SK-N-MC (cell line): Measurements from ENCODE around the gene PSD4.

Experiments
- DNase-seq: peaks from one replicate; pipeline ENCODE4 v3.0.0-alpha.2; 2011; ENCODE audit warnings: low read depth, low spot score
- H3K27ac ChIP-seq: fragments of 200-600 bp; sonication (generic); 2 replicates; pipeline ENCODE4 v1.5.1; 2016; ENCODE audit warnings: mixed run types
- H3K36me3 ChIP-seq: fragments of 200-600 bp; sonication (generic); 2 replicates; pipeline ENCODE4 v1.6.1; 2017; ENCODE audit warnings: antibody characterized with exemption, low read length, mixed read lengths; ENCODE audit not compliant: insufficient read depth
- H3K4me3 ChIP-seq: fragments of 200-600 bp; sonication (generic); 2 replicates; pipeline ENCODE4 v1.5.1; 2016
- H3K9ac ChIP-seq: fragments of 200-600 bp; sonication (generic); 2 replicates; pipeline ENCODE4 v1.8.0; 2017; ENCODE audit warnings: mixed run types, mixed read lengths; ENCODE audit not compliant: insufficient read length
- H3K9me3 ChIP-seq: fragments of 200-600 bp; sonication (generic); 2 replicates; pipeline ENCODE4 v1.6.1; 2017; ENCODE audit warnings: low read depth, mild to moderate bottlenecking, antibody characterized with exemption, low read length, moderate library complexity, mixed read lengths
- EZH2 ChIP-seq: fragments of 200-600 bp; sonication (generic); IDR thresholded peaks from one replicate; pipeline ENCODE4 v1.6.1; 2017; ENCODE audit warnings: antibody characterized with exemption
- FOXP2 ChIP-seq: optimal IDR thresholded peaks from 2 replicates; pipeline ENCODE3; 2011; ENCODE audit warnings: mild to moderate bottlenecking, moderate library complexity; ENCODE audit not compliant: insufficient read depth; ENCODE audit errors: extremely low read length, control extremely low read depth
- POLR2AphosphoS5 ChIP-seq: IDR thresholded peaks from 2 replicates; pipeline ENCODE4 v1.6.1; 2012; ENCODE audit warnings: mild to moderate bottlenecking, low read depth, low read length, borderline replicate concordance

The PSD4 gene

GRCh38 chr2:113207021-113207420 is 33.2 kb downstream of the PSD4 start:
- H3K9me3 ChIP-seq, result no peaks in the 10 kb centered on the region
- no peak overlapping the region for H3K4me3 ChIP-seq
- H3K27ac ChIP-seq, result no peak overlapping the region
- H3K9ac ChIP-seq, result no peak overlapping the region
- TF ChIP-seq FOXP2, result no peak
- no peak for TF ChIP-seq POLR2AphosphoS5
- DNase-seq, result no peak
- no peaks in the 10 kb centered on the region for H3K36me3 ChIP-seq

GRCh38 chr2:113208396-113208795 is 34.6 kb downstream of the PSD4 start:
- Histone ChIP-seq H3K9me3 (no peaks in the 10 kb centered on the region), H3K27ac (no peak overlapping the region), H3K4me3 (no peak overlapping the region), H3K9ac (no peak overlapping the region), H3K36me3 (no peaks in the 10 kb centered on the region)
- TF ChIP-seq EZH2, result no peak
- no peak for TF ChIP-seq POLR2AphosphoS5
- TF ChIP-seq FOXP2, result no peak
- no peak for DNase-seq

- H3K4me3 ChIP-seq, result no peak overlapping the region
Measured at GRCh38 chr2:113209011-113209645, 35.4 kb downstream of the PSD4 start.

GRCh38 chr2:113209646-113210171 is 35.9 kb downstream of the PSD4 start:
- no peak overlapping the region for H3K9ac ChIP-seq
- no peaks in the 10 kb centered on the region for H3K9me3 ChIP-seq
- no peak for DNase-seq
- H3K4me3 ChIP-seq, result no peak overlapping the region
- no peaks in the 10 kb centered on the region for H3K36me3 ChIP-seq
- TF ChIP-seq EZH2 (no peak), FOXP2 (no peak), POLR2AphosphoS5 (no peak)
- no peak overlapping the region for H3K27ac ChIP-seq

More at GRCh38 chr2:113209011-113209645, 35.4 kb downstream of the PSD4 start:
- no peaks in the 10 kb centered on the region for H3K9me3 ChIP-seq
- no peak overlapping the region for H3K27ac ChIP-seq
- no peaks in the 10 kb centered on the region for H3K36me3 ChIP-seq
- no peak for TF ChIP-seq EZH2
- TF ChIP-seq POLR2AphosphoS5, result no peak
- TF ChIP-seq FOXP2, result no peak
- no peak overlapping the region for H3K9ac ChIP-seq
- DNase-seq, result no peak

- Histone ChIP-seq H3K27ac (peak overlapping the region; percentile 83), H3K36me3 (no peaks in the 10 kb centered on the region), H3K9ac (peak overlapping the region; percentile 51), H3K9me3 (no peaks in the 10 kb centered on the region), H3K4me3 (peak overlapping the region; percentile 67)
- no peak for DNase-seq
- TF ChIP-seq POLR2AphosphoS5 (no peak), EZH2 (no peak), FOXP2 (no peak)
Measured at GRCh38 chr2:113211226-113212105, 37.7 kb downstream of the PSD4 start.

GRCh38 chr2:113212245-113213060 is 38.7 kb downstream of the PSD4 start:
- no peak for DNase-seq
- Histone ChIP-seq H3K9ac (peak overlapping the region; percentile 51), H3K36me3 (no peaks in the 10 kb centered on the region), H3K27ac (peak overlapping the region; percentile 83), H3K4me3 (peak overlapping the region; percentile 67), H3K9me3 (no peaks in the 10 kb centered on the region)
- no peak for TF ChIP-seq EZH2
- TF ChIP-seq POLR2AphosphoS5, result no peak

GRCh38 chr2:113213061-113213930 is 39.5 kb downstream of the PSD4 start:
- Histone ChIP-seq H3K36me3 (no peaks in the 10 kb centered on the region), H3K27ac (no peak overlapping the region), H3K4me3 (no peak overlapping the region), H3K9me3 (no peaks in the 10 kb centered on the region), H3K9ac (no peak overlapping the region)
- DNase-seq, result no peak
- TF ChIP-seq POLR2AphosphoS5 (no peak), EZH2 (no peak), FOXP2 (no peak)

- Histone ChIP-seq H3K9me3 (no peaks in the 10 kb centered on the region), H3K4me3 (no peak overlapping the region), H3K27ac (no peak overlapping the region), H3K36me3 (no peaks in the 10 kb centered on the region), H3K9ac (no peak overlapping the region)
- no peak for TF ChIP-seq EZH2
- no peak for TF ChIP-seq POLR2AphosphoS5
- TF ChIP-seq FOXP2, result no peak
- DNase-seq, result no peak
Measured at GRCh38 chr2:113214141-113214540, 40.4 kb downstream of the PSD4 start.
